A549 (cell line): ENCODE results near the gene PELI3.
"Not testable (repeated sequence)": the region's sequence is repeated elsewhere in the genome, so short reads cannot be mapped to it uniquely, and the experiment has no call there.

Source experiments
- CHD2 ChIP-seq: fragments of 150-350 bp; IDR thresholded peaks from 2 replicates; pipeline ENCODE4 v1.6.1; 2014; ENCODE audit warnings: low read length; ENCODE audit not compliant: partially characterized antibody
- CTCF ChIP-seq: fragments of >200 bp; sonication (Bioruptor Twin); formaldehyde crosslinking; IDR thresholded peaks from 3 replicates; pipeline ENCODE4 v1.5.1; 2016
- HOXB5 ChIP-seq: fragments of 250-450 bp; sonication (Bioruptor Pico); IDR thresholded peaks from 2 replicates; pipeline ENCODE4 v1.5.0; 2020; ENCODE audit warnings: mild to moderate bottlenecking, moderate library complexity
- NFE2L2 ChIP-seq: fragments of 150-350 bp; conservative IDR thresholded peaks from 2 replicates; pipeline ENCODE4 v1.6.1; 2014; ENCODE audit warnings: low read length
- PBX3 ChIP-seq: IDR thresholded peaks from 2 replicates; pipeline ENCODE4 v1.6.1; 2012
- PHF8 ChIP-seq: fragments of 200-600 bp; sonication (generic); IDR thresholded peaks from 2 replicates; pipeline ENCODE4 v1.6.1; 2016; ENCODE audit warnings: low read depth, mild to moderate bottlenecking, antibody characterized with exemption, moderate library complexity, borderline replicate concordance
- POLR2A ChIP-seq: IDR thresholded peaks from 2 replicates; pipeline ENCODE4 v1.6.1; 2012; ENCODE audit warnings: mild to moderate bottlenecking, low read length
- RFX5 ChIP-seq: fragments of 450-650 bp; IDR thresholded peaks from 2 replicates; pipeline ENCODE4 v1.7.1; 2014; ENCODE audit warnings: antibody characterized with exemption, mild to moderate bottlenecking, moderate library complexity

- TF ChIP-seq HOXB5 (CRISPR knock-in tag); CHD2; CTCF; PHF8; POLR2A; PBX3; NFE2L2; RFX5: not testable (repeated sequence)
These were observed 25.8 kb upstream of the PELI3 start for GRCh38 chr11:66440940-66441282.
